ENCODE results near the gene CUTA.
A peak's percentile ranks its signal among the peaks of the same experiment; 100 is the strongest.
"Not testable (repeated sequence)": the region's sequence is repeated elsewhere in the genome, so short reads cannot be mapped to it uniquely, and the experiment has no call there.

The CUTA gene

DNA sequence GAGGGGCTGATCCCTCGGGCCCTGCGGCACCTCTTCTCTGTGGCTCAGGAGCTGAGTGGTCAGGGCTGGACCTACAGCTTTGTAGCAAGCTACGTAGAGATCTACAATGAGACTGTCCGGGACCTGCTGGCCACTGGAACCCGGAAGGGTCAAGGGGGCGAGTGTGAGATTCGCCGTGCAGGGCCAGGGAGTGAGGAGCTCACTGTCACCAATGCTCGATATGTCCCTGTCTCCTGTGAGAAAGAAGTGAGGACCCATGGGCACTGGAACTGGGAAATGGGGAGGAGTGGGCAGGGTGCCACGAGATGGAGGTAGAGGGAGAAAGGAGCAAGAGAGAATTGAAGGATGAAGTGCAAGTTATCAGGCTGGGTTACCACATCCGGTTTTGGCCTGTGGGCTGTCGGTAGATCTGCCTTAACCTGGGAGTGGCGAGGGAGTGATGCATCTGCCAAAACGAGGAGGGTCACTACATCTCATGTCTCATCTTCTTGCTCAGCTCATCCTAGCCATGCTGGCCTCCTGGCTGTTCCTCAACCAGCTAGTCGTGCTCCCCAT, 12.4 kb downstream of the CUTA start:
- DNase-seq (ENCODE audit: low spot score) = no peak

DNA sequence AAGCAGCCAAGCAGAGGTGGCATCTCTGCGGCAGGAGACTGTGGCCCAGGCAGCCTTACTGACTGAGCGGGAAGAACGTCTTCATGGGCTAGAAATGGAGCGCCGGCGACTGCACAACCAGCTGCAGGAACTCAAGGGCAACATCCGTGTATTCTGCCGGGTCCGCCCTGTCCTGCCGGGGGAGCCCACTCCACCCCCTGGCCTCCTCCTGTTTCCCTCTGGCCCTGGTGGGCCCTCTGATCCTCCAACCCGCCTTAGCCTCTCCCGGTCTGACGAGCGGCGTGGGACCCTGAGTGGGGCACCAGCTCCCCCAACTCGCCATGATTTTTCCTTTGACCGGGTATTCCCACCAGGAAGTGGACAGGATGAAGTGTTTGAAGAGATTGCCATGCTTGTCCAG, 13.0 kb downstream of the CUTA start:
- DNase-seq (ENCODE audit: low spot score) = no peak

DNA sequence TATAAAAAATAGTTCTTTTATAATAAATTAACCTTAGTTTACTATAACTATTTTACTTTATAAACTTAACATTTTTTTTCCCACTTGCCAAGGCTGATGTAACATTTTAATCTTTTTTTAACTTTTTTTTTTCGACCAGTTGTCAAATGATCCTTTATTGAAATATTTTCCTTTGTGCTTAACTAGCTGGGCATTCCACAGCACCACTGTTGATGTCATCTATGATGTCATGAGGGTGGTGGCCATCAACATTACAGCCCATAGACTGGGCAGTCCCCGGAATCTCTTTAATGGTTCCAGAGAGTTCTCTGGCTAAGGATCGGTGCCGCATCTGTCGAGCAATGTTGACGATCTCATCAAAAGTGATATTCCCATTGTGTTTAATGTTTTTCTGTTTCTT, 18.0 kb downstream of the CUTA start:
- DNase-seq (ENCODE audit: low spot score) = not testable (repeated sequence)

DNA sequence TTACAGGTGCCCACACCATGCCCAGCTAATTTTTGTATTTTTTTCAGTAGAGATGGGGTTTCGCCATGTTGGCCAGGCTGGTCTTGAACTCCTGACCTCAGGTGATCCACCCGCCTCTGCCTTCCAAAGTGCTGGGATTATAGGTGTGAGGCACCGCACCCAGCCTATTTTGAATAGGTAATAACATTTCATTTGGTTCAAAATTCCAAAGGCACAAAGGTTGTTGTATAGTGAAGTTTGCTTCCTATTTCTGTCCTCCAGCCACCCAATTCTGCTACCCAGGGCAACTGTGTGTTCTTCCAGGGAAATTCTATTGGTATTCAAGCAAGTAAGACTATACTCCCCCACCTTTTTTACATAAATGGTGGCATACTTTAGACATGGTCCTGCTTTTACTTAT, 19.3 kb downstream of the CUTA start:
- DNase-seq (ENCODE audit: low spot score) = not testable (repeated sequence)

DNA sequence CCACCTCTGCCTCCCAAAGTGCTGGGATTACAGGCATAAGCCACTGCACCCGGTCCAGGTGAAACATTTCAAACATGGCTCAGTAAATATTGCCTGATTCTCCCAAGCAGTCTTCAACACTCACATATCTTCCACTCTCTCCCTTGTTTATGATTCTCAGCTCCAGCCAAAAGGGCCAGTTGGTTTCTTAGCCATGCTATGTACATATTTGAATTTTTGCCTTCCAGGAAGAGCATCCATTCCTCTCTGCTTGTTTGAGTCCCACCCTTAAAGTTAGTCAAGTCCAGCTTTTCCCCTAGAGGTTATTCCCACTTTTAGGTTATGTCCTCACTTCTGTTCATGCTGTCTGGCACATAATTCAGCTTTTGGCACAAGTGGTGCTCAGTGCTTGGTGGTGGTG, 20.4 kb downstream of the CUTA start:
- DNase-seq (ENCODE audit: low spot score) = no peak

DNA sequence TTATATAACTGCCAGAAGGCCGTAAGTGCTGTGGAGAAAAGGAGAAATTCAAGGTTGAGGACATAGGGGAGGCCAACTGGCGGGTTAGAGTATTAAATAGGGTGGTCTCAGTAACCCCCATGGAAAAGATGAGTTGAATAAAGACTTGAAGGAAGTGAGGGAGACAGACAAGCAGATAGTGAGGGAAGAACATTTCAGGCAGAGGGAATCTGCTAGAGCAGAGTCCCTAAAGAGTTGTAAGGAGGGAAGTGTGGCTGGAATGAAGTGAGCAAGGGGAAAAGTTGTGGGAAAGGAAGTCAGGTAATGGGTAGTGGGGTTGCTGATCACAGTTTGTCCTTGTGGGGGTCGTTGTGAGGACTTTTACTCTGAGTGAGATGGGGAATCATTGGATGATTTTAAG, 24.9 kb downstream of the CUTA start:
- no peak for DNase-seq (ENCODE audit: low spot score)

DNA sequence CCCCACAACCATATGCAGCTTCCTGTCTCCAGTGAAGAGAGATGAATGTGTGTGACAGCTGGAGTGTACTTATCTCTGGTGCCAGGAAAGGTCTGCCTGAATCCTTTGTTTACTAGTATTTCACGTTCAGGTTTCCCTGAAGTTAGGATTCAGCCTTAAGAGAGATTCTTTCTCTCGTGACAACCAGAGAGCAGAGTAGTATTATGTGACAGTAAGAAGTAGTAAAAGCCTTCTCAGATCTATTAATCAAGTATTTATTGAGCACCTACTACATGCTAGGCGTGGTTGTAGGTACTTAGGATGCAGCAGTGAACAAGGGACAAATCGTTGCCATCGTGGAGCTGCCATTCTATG, 25.3 kb downstream of the CUTA start:
- no peak for DNase-seq (ENCODE audit: low spot score)

DNA sequence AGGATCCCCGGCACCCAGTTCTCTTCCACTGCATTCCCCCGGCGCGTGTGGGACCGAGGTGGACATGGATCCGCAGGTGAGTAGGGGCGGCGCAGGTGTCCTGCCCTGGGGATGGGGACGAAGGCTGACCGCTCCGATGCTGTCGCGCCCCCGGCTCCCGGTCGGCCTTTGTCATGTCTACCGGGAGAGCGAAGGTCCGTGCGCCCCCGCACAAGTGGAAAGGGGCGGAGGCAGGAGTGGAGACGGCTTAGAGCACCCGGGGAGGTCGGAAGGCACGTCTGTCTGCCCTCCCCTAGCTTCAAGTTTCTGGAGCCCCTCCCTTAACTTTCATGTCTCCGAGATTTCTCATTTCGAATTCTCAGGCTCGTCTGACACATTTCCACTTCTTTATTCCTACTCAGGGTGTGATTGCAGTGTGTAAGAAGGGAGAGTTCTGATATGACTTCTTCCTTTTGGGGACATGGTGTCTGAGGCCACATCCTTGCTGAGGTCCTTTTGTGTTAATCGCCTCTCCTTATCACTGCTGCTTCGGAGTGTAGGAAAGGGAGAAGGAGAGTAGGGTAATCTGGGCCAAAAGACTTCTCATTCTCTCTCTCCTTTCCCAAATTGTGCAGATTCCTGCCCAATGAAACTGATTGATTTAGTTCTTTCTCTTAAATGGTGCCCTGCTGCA, 25.8 kb downstream of the CUTA start:
- no peak for DNase-seq (ENCODE audit: low spot score)

DNA sequence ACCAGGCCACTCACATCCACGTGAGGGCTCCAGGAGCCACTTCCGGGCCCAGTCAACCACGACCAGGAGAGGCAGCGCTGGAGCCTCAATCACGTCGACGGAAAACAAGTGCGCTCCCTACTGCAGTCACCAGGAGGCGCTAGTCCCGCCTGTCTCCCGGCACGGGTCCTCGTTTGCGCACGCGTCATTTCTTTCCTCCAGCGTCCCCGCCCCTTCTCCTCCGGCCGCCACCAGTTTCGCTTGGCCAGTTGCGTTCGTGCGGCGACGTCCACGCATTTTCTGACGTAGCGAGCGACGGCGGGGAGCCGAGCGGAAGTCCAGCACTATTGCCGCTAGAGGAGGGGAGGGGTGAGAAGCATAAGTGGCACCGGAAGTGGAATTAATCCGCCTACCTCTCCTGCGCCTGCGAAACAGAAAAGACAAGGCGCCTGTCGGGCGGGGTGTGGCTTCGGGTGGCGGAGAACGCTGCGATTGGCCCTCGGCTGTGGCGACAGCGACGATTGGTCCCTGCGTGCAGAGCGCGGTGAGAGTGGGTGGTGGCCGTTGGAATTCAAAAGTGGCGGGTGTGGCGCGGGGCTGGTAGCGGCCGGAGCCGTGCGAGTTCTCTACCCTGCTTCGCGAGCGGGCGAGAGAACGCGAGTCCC, 26.5 kb downstream of the CUTA start, which contains the start of gene KIFC1:
KIFC1 (plus strand) TSS at position 546 of the 644 bp plus-strand sequence. CDS start 163 bp downstream, outside the sequence.
- peak; percentile 98 for DNase-seq (ENCODE audit: low spot score)

DNA sequence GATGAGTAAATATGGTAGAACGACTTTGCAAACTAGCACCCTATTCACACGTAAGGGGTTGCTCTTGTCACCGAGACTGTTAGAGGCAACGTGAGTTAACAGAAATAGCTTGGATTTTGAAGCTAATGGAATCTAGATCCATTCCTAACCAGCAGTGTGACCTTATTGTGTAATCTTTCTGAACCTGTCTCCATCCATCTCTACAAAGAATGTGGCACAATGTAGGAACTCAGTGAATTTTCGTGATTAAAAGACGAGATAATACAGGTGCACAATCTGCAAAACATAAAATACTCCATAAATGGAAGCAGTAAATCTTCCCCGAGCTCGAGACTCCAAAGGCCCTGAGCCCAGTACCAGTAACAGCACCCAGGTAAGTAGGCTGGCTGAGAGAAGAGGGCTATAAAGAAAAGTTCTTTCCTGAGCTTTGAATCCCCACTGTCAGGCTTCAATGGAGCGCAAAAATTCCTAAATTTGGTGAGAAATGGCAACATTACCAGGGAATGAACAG, 27.1 kb downstream of the CUTA start:
- DNase-seq (ENCODE audit: low spot score) = no peak

DNA sequence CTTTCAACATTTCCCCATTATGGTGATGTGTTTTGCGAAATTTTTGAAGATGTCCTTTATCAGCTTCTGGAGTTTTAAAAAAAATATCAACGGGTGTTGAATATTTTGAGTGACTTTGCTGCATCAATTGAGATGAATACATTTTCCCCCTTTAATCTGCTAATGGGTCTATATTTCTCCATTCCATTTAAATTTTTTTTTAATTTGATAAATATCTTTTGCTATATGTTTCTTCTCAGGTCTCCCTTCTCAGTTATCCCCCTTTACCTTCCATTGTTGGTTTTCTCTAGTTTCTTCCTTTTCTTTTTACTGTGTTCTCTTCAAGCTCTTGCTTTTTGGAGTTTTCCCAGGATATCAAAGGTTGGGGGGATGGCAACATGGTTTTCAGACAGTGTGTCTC, 27.7 kb downstream of the CUTA start:
- DNase-seq (ENCODE audit: low spot score) = no peak

DNA sequence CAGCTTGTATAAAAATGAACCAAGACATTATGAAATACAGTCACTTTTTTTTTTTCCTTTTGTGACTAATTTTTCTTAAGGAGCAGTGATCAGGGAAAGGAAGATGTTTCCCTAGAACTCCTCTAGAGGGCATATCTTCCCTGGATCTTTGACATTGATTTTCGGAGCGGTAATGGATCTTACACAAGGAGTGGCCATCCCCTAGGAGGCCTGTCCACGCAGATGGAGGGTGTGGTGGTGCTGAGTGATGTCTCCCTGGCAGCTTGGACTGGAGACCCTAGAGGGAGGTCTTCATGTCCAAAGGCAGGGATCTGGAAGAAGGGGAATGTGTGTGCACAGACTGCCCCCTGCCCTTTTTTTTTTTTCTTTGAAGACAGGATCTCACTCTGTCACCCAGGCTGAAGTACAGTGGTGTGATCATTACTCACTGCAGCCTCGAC, 33.3 kb downstream of the CUTA start:
- DNase-seq (ENCODE audit: low spot score) = peak; percentile 76

DNA sequence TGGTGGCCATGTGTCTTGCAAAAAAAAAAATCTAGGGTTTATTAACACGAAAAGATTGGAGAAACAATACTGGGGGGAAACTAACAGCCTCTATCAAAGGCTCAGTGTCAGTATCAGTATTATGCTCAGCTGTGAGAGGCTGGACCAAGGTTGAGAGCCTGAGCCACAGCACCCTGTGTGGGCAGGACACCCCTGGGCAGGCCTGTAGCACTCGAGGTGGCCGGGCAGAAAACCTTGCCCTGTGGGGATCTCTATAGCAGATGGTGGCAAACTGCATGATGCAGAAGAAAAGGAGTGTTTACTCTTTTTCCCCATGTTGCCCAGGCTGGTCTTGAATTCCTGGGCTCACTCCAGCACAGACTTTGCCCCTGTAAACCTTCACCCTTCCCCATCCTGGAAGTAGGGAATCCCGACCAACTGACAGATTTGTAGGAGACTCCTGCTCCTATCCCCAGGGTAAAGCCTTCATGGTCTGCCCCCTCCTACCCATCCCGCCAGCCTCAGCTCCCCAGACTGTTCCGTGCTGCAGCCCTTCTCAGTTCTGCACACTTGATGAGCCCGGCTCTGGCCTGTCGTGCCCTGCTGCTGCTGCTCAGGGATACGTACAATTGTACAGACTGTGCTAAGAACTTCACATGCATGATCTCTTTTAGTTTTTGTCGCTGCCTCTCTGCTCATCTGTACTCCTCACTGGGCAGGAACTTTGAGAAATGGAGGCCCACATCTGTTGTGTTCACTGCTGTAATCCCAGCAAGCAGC, 34.3 kb downstream of the CUTA start:
- no peak for DNase-seq (ENCODE audit: low spot score)

DNA sequence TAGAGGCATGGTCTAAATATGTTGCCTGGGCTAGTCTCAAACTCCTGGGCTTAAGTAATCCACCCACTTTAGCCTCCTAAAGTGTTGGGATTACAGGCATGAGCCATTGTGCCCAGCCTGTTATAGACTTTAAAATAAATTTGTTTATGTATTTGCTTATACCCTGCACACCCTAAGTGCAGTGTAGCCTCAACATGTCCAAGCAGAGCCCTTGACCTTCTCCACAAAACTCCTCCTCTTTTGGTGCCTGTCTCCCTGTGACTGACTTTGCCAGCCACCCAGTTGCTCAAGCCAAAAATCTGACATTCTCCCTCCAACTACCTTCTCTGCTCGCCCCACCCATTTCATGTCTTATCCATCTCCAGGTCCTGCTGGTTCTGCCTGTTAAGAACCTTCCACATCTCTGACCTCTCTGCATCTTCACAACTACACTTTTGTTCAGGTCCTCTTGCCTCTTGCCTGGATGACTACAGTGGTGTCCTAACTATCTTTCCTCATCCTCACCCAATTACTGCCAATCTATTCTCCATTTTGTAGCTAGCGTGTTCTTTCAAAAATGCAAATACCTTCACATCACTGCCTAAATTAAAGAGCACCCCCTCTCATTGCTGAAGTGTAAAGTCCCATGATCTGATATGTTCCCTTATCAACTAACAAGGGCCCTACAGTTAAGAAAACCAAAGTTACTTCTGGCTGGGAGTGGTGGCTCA, 37.5 kb downstream of the CUTA start:
- no peak for DNase-seq (ENCODE audit: low spot score)

DNA sequence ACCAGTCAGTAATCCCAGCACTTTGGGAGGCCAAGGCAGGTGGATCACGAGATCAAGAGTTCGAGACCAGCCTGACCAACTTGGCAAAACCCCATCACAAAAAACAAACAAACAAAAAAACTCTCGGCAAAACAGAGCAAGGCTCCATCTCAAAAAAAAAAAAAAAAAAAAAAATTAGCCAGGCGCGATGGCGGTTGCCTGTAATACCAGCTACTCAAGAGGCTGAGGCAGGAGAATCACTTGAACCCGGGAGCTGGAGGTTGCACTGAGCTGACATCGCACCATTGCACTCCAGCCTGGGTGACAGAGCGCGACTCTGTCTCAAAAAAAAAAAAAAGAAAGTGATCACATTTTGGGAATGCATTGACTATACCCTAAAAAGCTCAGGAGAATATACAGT, 38.7 kb downstream of the CUTA start:
- not testable (repeated sequence) for DNase-seq (ENCODE audit: low spot score)

DNA sequence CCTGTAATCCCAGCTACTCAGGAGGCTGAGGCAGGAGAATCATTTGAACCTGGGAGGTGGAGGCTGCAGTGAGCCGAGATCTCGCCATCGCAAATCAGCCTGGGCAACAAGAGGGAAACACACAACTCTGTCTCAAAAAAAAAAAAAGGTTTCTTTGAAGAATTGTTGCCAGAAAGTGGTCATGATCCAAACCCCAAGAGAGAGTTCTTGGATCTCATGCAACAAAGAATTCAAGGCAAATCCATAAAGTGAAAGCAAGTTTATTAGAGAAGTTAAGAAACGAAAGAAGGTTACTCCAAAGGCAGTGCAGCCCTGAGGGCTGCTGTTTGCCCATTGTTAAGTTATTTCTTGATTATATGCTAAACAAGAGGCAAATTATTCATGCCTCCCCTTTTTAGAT, 40.7 kb downstream of the CUTA start:
- no peak for DNase-seq (ENCODE audit: low spot score)

DNA sequence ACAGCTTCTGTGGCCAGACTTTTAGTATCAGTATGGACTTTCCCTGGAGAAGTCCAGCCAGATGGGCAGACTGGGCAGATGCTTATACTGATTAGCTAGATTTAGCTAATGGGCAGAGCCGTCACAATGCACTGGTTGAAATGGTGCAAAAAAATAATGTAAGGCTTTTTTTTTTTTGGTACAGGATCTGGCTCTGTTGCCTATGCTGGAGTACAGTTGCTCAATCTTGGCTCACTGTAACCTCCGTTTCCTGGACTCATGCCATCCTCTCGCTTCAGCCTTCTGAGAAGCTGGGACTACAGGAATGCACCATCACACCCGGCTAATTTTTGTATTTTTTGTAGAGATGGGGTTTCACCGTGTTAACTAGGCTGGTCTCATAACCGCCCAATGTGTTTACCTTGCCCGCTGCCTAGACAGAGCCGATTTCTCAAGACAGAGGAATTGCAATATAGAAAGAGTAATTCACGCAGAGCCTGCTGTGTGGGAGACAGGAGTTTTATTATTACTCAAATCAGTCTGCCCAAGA, 42.7 kb downstream of the CUTA start:
- DNase-seq (ENCODE audit: low spot score) = peak; percentile 38

DNA sequence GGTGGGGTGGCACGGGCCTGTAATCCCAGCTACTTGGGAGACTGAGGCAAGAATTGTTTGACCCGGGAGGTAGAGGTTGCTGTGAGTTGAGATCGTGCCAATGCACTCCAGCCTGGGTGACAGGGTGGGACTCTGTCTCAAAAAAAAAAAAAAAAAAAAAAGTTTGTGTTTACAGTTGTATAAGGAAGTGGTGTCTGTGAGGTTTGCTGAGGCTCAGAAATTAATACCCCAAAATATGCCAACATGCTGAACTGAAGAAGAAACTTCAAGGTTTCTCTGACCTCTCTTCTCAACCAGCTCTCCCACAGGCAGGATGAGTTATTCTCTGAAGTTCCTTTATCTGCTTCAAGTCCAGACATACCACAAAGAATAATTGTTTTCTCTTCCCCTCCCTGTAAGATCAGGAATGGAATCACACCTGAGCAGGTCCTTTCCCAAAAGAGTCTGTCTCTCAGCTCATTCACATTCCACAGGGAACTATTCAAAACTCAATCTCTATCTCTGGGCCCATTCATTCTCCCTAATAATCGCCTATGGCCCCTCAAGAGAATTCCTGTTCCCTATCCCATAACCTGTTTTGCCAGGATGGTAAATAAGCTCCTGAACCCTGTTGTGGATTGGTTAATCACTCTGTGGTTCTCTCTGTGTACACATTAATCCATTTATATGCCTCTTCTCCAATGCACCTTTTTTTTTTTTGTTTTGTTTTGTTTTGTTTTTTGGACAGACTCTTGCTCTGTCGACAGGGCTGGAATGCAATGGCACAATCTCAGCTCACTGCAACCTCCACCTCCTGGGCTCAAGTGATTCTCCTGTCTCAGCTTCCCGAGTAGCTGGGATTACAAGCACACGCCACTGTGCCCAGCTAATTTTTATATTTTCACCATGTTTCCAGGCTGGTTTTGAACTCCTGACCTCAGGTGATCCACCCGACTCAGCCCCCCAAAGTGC, 43.7 kb downstream of the CUTA start:
- DNase-seq (ENCODE audit: low spot score) = no peak

DNA sequence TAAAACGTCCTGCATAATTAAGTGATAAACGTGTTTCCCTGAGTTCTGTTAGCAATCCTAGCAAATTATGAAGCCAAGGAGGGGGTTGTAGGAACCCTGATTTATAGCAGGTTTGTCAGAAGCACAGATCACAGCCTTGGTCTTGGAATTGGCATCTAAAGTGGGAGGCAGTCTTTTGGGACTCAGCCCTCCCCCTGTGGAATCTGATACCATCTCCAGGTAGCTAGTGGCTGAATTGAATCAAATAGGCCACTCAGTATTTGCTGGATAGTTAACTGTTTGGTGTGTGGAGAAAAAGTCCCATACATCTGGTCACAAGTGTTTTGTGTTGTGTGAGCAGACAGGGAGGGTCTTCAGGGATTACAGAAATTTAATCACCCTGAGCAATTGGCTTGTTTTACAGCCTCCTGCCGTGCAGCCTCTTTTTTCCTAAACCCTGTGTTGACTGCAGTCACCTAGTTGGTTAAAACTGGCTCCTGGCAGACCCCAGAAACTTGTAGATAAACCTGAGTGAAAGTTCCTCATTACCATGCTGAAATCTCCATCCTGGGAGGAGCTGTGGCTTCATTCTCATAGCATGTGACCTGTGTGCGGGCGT, 45.3 kb downstream of the CUTA start:
- no peak for DNase-seq (ENCODE audit: low spot score)

DNA sequence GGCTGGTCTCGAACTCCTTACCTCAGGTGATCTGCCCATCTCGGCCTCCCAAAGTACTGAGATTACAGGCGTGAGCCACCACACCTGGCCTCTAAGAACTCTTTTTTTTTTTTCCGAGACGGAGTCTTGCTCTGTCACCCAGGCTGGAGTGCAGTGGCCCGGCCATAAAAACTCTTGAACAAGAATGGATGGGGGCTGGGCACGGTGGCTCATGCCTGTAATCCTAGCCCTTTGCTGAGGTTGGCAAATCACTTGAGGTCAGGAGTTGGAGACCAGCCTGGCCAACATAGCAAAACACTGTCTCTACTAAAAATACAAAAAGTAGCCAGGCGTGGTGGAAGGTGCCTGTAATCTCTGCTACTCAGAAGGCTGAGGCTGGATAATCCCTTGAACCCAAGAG, 46.0 kb downstream of the CUTA start:
- DNase-seq (ENCODE audit: low spot score) = not testable (repeated sequence)

All from AG08395 (cell line).